Gastrocnemius medialis (tissue), 4 donors: ENCODE measurements around the gene JSRP1. TPM values are rescaled to one million over a fixed set of nuclear protein-coding genes. Genes with fewer than 3 reads are reported as not detected.
A peak's percentile ranks its signal among the peaks of the same experiment; 100 is the strongest.

ENCODE experiments used
- ATAC-seq, 2 donors: fragments of 150-250 bp; one replicate each; pipeline ENCODE4 v1.9.1; 2016
- DNase-seq, 2 donors: peaks; one replicate each; pipeline ENCODE4 v3.0.0-alpha.2; 2019
- H3K27ac ChIP-seq, 4 donors: fragments of 200-600 bp; sonication (generic); 1 replicate in 1 of 4; 2 replicates in 3 of 4; pipeline ENCODE4 v1.5.1; 2016 to 2018; ENCODE audit warnings: mild to moderate bottlenecking in 2 of 4, moderate library complexity in 1 of 4
- H3K27me3 ChIP-seq, 3 donors: fragments of 200-600 bp; sonication (generic) in 2 of 3; 1 replicate in 1 of 3; 2 replicates in 2 of 3; pipeline versions ENCODE4 v1.5.1 to v1.6.0; 2016 to 2019; ENCODE audit warnings: mild to moderate bottlenecking in 1 of 3, moderate library complexity in 1 of 3
- H3K36me3 ChIP-seq, 2 donors: fragments of 200-600 bp; sonication (generic) in 1 of 2; one replicate each; pipeline ENCODE4 v1.5.1; 2017 to 2018
- H3K4me1 ChIP-seq, 2 donors: fragments of 200-600 bp; sonication (generic) in 1 of 2; one replicate each; pipeline ENCODE4 v1.5.1; 2016 to 2017; ENCODE audit warnings: mild to moderate bottlenecking in 2 of 2
- H3K4me3 ChIP-seq, 4 donors: fragments of 200-600 bp; sonication (generic) in 3 of 4; 1 replicate in 1 of 4; 2 replicates in 3 of 4; pipeline ENCODE4 v1.5.1; 2016 to 2019; ENCODE audit warnings: mild to moderate bottlenecking in 2 of 4
- H3K9me3 ChIP-seq, 3 donors: fragments of 200-600 bp; sonication (generic) in 2 of 3; 1 replicate in 1 of 3; 2 replicates in 2 of 3; pipeline ENCODE4 v1.5.1; 2016 to 2019
- POLR2A ChIP-seq, 2 donors: fragments of 450-650 bp; IDR thresholded peaks; one replicate each; pipeline ENCODE4 v1.6.1; 2017; ENCODE audit warnings: antibody characterized with exemption in 2 of 2, mild to moderate bottlenecking in 2 of 2, moderate library complexity in 2 of 2
- in situ Hi-C, 4 donors: fragments of 200-750 bp; cut with MboI; loops; one replicate each; pipeline versions ENCODE4 v1.15.0 to v1.8.0; 2017; ENCODE audit warnings: low sequenced_read_pairs in 4 of 4
- intact Hi-C: fragments of 100-400 bp; cut with DNase I; formaldehyde crosslinking; loops from one replicate; pipeline ENCODE4 v1.15.1; 2023; ENCODE audit warnings: low total_unique reads
- total RNA-seq, 4 donors: library from RNA; depleted of rRNA; stranded (reverse); fragments of >200 nt; gene quantifications; one replicate each; pipeline versions ENCODE4 v1.1.0 to v1.2.3, GENCODE V29; 2016
- TF ChIP-seq, protein P1 (sequence below), 5 experiments: fragments of 450-650 bp in 3 of 5; fragments of 200-600 bp in 2 of 5; sonication (generic) in 2 of 5; IDR thresholded peaks in 4 of 5; conservative IDR thresholded peaks in 1 of 5; 1 replicate in 4 of 5; 2 replicates in 1 of 5; pipeline ENCODE4 v1.5.1; 2016 to 2019; ENCODE audit warnings: antibody characterized with exemption in 5 of 5, mild to moderate bottlenecking in 3 of 5, moderate library complexity in 3 of 5

Gene JSRP1
- total RNA-seq, 4 donors from 2014 or later, result 152 to 383 (median 303) TPM

DNA sequence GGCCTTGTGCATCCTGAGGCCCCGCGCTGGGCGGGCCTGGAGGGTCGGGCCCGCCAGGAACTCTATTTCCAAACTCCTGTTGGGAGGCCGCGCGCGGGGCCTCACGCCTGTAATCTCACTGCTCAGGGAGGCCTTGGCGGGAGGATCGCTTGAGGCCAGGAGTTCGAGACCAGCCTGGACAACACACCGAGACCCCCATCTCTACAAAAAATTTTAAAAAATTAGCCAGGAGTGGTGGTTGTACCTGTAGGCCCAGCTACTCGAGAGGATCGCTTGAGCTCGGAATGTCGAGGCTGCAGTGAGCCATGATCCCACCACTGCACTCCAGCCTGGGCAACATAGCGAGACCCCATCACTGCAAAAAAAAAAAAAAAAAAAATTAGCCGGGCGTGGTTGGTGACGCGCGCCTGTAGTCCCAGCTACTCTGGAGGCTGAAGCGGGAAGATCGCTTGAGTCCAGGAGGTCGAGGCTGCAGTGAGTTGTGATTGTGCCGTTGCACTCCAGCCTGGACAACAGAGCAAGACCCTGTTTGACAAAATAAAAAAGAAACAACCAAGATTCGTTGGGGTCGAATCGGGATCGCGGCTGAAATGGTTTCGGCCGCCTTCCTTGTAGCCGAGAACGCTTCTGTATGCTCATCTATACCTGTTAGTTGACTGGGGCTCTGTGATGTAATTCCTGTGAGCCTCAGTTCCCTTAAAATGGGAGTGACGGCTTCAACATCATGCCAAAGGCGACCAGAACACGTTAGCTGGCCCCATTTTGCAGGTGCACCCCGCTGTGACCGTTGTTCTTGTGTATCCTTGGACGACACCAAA is 19.0 kb downstream of the JSRP1 start:
- peaks cover 0 to 9% of the 10 kb centered on the region in 2 donors for H3K36me3 ChIP-seq
- peak overlapping the region; percentile 67 to 94 (median 86) for H3K4me3 ChIP-seq
- no peaks in the 10 kb centered on the region for H3K9me3 ChIP-seq
- ATAC-seq (peak; percentile 9 to 24), DNase-seq (no peak)
- in situ Hi-C loops (loop anchor here in 2 of 4 donors (5.0 to 10.0 kb wide), 2 partner anchors 40 to 82 kb away; partner anchors contain the start of gene AP3D1 (in 1 of the 2)), intact Hi-C loops (no loop called here)
- peak overlapping the region; percentile 94 to 98 (median 97) for H3K27ac ChIP-seq
- no peaks in the 10 kb centered on the region for H3K27me3 ChIP-seq
- TF ChIP-seq POLR2A (IDR thresholded peaks at IDR 0.05), result no peak
- TF ChIP-seq, protein P1, sequence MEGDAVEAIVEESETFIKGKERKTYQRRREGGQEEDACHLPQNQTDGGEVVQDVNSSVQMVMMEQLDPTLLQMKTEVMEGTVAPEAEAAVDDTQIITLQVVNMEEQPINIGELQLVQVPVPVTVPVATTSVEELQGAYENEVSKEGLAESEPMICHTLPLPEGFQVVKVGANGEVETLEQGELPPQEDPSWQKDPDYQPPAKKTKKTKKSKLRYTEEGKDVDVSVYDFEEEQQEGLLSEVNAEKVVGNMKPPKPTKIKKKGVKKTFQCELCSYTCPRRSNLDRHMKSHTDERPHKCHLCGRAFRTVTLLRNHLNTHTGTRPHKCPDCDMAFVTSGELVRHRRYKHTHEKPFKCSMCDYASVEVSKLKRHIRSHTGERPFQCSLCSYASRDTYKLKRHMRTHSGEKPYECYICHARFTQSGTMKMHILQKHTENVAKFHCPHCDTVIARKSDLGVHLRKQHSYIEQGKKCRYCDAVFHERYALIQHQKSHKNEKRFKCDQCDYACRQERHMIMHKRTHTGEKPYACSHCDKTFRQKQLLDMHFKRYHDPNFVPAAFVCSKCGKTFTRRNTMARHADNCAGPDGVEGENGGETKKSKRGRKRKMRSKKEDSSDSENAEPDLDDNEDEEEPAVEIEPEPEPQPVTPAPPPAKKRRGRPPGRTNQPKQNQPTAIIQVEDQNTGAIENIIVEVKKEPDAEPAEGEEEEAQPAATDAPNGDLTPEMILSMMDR (IDR thresholded peaks at IDR 0.05 in 4 of 5, conservative IDR thresholded peaks at IDR 0.05 in 1 of 5), result no peak
- H3K4me1 ChIP-seq, result peaks cover 56 to 65% of the 10 kb centered on the region in 2 donors

DNA sequence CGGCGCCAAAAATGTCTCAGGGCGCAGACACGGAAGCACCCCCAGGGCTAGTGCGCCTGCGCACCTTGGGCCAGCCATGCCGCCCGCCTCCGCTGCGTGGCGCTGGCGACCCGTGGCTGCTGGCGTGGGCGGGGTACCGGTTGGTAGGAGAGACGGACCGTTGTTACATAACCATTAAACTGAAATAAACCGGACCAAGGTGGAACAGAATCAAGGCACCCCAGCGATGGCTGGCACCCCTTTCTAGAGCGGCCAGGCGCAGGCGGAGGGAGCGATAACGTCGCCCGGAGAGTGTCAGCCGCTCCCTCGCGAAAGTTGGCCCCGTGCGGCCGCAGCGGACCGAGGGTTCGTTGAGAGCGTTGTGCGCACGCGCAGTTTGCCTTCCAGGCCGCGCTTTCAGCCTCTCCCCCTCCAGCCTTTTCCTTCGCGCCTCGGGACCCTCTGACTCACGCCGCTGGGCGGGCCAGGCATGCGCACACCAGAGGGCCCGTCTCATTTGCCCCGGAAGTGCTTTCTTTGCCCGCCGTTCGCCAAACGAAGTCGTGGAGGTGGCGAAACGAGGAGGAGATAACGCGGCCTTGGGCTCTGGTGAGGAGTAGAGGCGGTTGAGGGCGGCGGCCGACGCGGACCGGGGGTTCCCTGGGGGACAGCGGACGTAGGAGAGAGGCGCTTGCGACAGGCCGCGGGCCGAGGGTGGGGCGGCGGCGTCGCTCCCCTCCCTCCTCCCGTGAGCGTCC is 19.7 kb downstream of the JSRP1 start, which contains the start of the genes PLEKHJ1 and SF3A2:
Gene PLEKHJ1 (minus strand): TSS at position 16 of the 737 bp plus-strand sequence. CDS start 81 bp downstream, outside the sequence.
Gene SF3A2 (plus strand): TSS at position 511 of the 737 bp plus-strand sequence. CDS start 6,595 bp downstream, outside the sequence.
- TF ChIP-seq POLR2A (IDR thresholded peaks at IDR 0.05), result peak; percentile 75 to 92
- TF ChIP-seq, protein P1 (IDR thresholded peaks at IDR 0.05 in 4 of 5, conservative IDR thresholded peaks at IDR 0.05 in 1 of 5), result peak; percentile 100
- peak; percentile 83 to 90 for ATAC-seq
- peak within 1 kb of the TSS; percentile 94 to 98 (median 97) for H3K27ac ChIP-seq
- H3K4me1 ChIP-seq, result peaks cover 56 to 64% of the 10 kb centered on the region in 2 donors
- H3K36me3 ChIP-seq, result peaks cover 0 to 9% of the 10 kb centered on the region in 2 donors
- no peaks in the 10 kb centered on the region for H3K9me3 ChIP-seq
- no peaks in the 10 kb centered on the region for H3K27me3 ChIP-seq
- intact Hi-C loops (loop anchor here (1.0 kb wide), 4 partner anchors 20 to 155 kb away; partner anchors contain the start of gene JSRP1), in situ Hi-C loops (loop anchor here in 2 of 4 donors (5.0 to 10.0 kb wide), 2 partner anchors 41 to 82 kb away; partner anchors contain the start of gene AP3D1 (in 1 of the 2))
- peak within 1 kb of the TSS; percentile 67 to 94 (median 86) for H3K4me3 ChIP-seq
- peak; percentile 95 to 97 for DNase-seq

DNA sequence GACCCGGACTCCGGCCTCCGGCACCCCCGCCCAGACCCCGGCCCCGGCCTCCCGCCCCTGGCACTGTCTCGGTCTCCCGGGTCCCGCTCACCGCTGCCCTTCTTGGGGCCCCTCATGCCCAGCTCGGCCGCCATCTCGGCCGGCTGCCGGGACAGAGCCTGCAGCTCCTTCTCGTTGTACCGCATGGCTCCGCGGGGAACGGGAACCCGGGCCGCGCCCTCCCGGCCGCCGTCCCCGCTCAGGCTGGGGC is 20.2 kb downstream of the JSRP1 start:
- Histone ChIP-seq H3K4me1 (peaks cover 56 to 64% of the 10 kb centered on the region in 2 donors), H3K27ac (peak overlapping the region; percentile 94 to 98 (median 97)), H3K9me3 (no peaks in the 10 kb centered on the region), H3K36me3 (peaks cover 0 to 9% of the 10 kb centered on the region in 2 donors), H3K27me3 (no peaks in the 10 kb centered on the region), H3K4me3 (peak overlapping the region; percentile 67 to 94 (median 86))
- intact Hi-C loops (loop anchor here (1.0 kb wide), 4 partner anchors 20 to 155 kb away; partner anchors contain the start of gene JSRP1), in situ Hi-C loops (loop anchor here in 2 of 4 donors (5.0 to 10.0 kb wide), 2 partner anchors 41 to 81 kb away; partner anchors contain the start of gene AP3D1 (in 1 of the 2))
- TF ChIP-seq, protein P1 (IDR thresholded peaks at IDR 0.05 in 4 of 5, conservative IDR thresholded peaks at IDR 0.05 in 1 of 5), result no peak
- TF ChIP-seq POLR2A (IDR thresholded peaks at IDR 0.05), result peak in 1 of 2 donors; percentile 39
- ATAC-seq, result no peak
- DNase-seq, result no peak

DNA sequence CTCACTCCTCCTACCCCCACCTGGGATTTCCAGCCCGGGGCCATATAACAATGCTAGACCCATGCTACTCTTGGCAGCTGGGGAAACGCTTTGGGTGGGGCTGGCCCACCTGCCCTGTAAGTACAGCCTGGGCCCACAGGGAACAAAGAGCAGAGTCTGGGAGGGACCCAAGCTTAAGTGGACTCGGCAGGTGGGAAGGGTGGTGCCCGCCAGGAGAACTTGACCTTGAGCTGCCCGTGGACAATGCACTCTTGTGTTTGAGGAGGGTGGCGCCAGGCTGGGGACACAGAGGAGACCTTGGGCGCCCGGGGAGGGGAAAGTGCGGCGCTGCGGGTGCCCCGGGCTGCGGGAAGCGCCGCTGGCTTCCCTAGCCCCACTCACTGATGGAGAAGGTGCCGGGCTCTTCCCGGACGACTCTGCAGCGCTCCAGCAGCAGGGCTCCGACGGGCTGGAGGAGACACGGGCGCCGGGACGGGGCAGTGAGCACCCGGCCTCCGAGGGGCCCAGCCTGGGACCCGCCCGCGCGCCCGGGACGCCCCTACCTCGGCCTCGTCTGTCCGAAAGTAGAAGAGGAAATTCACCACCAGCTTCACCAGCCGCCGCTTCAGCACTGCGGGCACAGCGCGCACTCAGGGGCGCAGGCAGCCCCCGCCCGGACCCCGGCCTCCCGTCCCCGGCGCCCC is 20.7 kb downstream of the JSRP1 start:
- no peaks in the 10 kb centered on the region for H3K27me3 ChIP-seq
- H3K4me1 ChIP-seq, result peaks cover 56 to 64% of the 10 kb centered on the region in 2 donors
- no peaks in the 10 kb centered on the region for H3K9me3 ChIP-seq
- DNase-seq (peak in 1 of 2 donors; percentile 62), ATAC-seq (peak in 1 of 2 donors; percentile 2)
- TF ChIP-seq POLR2A (IDR thresholded peaks at IDR 0.05), result no peak
- TF ChIP-seq, protein P1 (IDR thresholded peaks at IDR 0.05 in 4 of 5, conservative IDR thresholded peaks at IDR 0.05 in 1 of 5), result no peak
- peak overlapping the region; percentile 67 to 94 (median 86) for H3K4me3 ChIP-seq
- in situ Hi-C loops, result loop anchor here in 2 of 4 donors (5.0 to 10.0 kb wide), 2 partner anchors 42 to 81 kb away; partner anchors contain the start of gene AP3D1 (in 1 of the 2)
- H3K36me3 ChIP-seq, result peaks cover 0 to 9% of the 10 kb centered on the region in 2 donors
- intact Hi-C loops, result loop anchor here (1.0 to 2.0 kb wide), 5 partner anchors 21 to 156 kb away; partner anchors contain the start of gene JSRP1
- H3K27ac ChIP-seq, result peak overlapping the region; percentile 94 to 98 (median 97)
